Esophagus muscularis mucosa (tissue), 4 donors: ENCODE data around the gene EFCAB14. TPM values are rescaled to one million over a fixed set of nuclear protein-coding genes. Genes with fewer than 3 reads are reported as not detected.

ENCODE experiments used
- DNase-seq: peaks from one replicate; pipeline ENCODE4 v3.0.0-alpha.2; 2017; ENCODE audit errors: extremely low spot score
- H3K27ac ChIP-seq, 4 donors: fragments of 200-600 bp; sonication (generic); replicated peaks in 1 of 4; 1 replicate in 3 of 4; 2 replicates in 1 of 4; pipeline ENCODE4 v1.5.1; 2016 to 2019; ENCODE audit warnings: mild to moderate bottlenecking in 1 of 4
- H3K27me3 ChIP-seq, 4 donors: fragments of 200-600 bp; sonication (generic); one replicate each; pipeline versions ENCODE4 v1.5.1 to v1.6.0; 2016 to 2019
- H3K36me3 ChIP-seq, 4 donors: fragments of 200-600 bp; sonication (generic); one replicate each; pipeline ENCODE4 v1.5.1; 2016 to 2019
- H3K4me1 ChIP-seq, 4 donors: fragments of 200-600 bp; sonication (generic); one replicate each; pipeline ENCODE4 v1.5.1; 2016 to 2019
- H3K4me3 ChIP-seq, 4 donors: fragments of 200-600 bp; sonication (generic); 1 replicate in 2 of 4; 2 replicates in 2 of 4; pipeline ENCODE4 v1.5.1; 2016 to 2019; ENCODE audit warnings: mild to moderate bottlenecking in 4 of 4, moderate library complexity in 1 of 4
- H3K9me3 ChIP-seq, 4 donors: fragments of 200-600 bp; sonication (generic); 1 replicate in 3 of 4; 2 replicates in 1 of 4; pipeline ENCODE4 v1.5.1; 2016 to 2019
- EP300 ChIP-seq: sonication (generic); formaldehyde crosslinking; IDR thresholded peaks from one replicate; pipeline ENCODE4 v1.6.1; 2017; ENCODE audit warnings: antibody characterized with exemption
- POLR2A ChIP-seq: fragments of 450-650 bp; IDR thresholded peaks from one replicate; pipeline ENCODE4 v1.6.1; 2017; ENCODE audit warnings: antibody characterized with exemption, moderate library complexity, mild to moderate bottlenecking, low read depth
- POLR2AphosphoS5 ChIP-seq, 2 donors: sonication (generic); formaldehyde crosslinking; IDR thresholded peaks; one replicate each; pipeline ENCODE4 v1.6.1; 2017; ENCODE audit warnings: antibody characterized with exemption in 2 of 2
- WGBS: methylation state at CpG from one replicate; pipeline ENCODE4 v1.1.5; 2018; 5-methylcytosine and 5-hydroxymethylcytosine counted together
- intact Hi-C: fragments of 100-400 bp; cut with DNase I; formaldehyde crosslinking; loops from one replicate; pipeline ENCODE4 v1.15.1; 2023
- total RNA-seq, 4 donors: library from RNA; depleted of rRNA; stranded (reverse); fragments of >200 nt; gene quantifications; one replicate each; pipeline versions ENCODE4 v1.1.0 to v1.2.1, GENCODE V29; 2016
- TF ChIP-seq, protein P1 (sequence below), 3 experiments: fragments of 200-600 bp in 2 of 3; fragments of 450-650 bp in 1 of 3; sonication (generic) in 2 of 3; IDR thresholded peaks; one replicate each; pipeline ENCODE4 v1.5.1; 2017 to 2019; ENCODE audit warnings: antibody characterized with exemption in 3 of 3, mild to moderate bottlenecking in 2 of 3, moderate library complexity in 1 of 3

The EFCAB14 gene
- total RNA-seq, 4 donors from 2014 or later: 83.5 to 113 (median 104) TPM

DNA sequence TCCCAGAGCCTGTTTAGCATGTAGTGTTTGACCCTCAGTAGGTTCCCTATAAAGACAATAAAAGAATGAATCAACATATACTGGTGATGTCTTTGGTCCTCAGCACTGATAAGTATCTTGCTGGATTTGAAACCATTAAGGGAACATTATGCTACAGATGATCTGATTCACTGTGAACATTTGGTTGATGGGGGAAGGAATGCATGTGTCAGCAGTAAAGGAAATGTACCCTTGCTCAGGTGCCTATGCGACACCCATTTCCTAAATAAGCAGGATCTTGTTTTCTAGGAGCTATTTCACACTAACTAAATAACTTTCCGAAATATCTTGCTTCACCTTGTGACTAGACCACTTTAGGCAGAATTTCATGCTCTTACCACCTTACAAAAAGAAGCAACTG, 34.2 kb downstream of the EFCAB14 start:
- TF ChIP-seq POLR2AphosphoS5 (IDR thresholded peaks at IDR 0.05): no peak
- TF ChIP-seq, protein P1, sequence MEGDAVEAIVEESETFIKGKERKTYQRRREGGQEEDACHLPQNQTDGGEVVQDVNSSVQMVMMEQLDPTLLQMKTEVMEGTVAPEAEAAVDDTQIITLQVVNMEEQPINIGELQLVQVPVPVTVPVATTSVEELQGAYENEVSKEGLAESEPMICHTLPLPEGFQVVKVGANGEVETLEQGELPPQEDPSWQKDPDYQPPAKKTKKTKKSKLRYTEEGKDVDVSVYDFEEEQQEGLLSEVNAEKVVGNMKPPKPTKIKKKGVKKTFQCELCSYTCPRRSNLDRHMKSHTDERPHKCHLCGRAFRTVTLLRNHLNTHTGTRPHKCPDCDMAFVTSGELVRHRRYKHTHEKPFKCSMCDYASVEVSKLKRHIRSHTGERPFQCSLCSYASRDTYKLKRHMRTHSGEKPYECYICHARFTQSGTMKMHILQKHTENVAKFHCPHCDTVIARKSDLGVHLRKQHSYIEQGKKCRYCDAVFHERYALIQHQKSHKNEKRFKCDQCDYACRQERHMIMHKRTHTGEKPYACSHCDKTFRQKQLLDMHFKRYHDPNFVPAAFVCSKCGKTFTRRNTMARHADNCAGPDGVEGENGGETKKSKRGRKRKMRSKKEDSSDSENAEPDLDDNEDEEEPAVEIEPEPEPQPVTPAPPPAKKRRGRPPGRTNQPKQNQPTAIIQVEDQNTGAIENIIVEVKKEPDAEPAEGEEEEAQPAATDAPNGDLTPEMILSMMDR (IDR thresholded peaks at IDR 0.05): no peak
- TF ChIP-seq POLR2A: no peak
- TF ChIP-seq EP300: no peak
- Histone ChIP-seq H3K9me3 (no peaks in the 10 kb centered on the region), H3K36me3 (peaks cover 40 to 98% (median 80%) of the 10 kb centered on the region in 4 donors), H3K27ac (no peak overlapping the region), H3K27me3 (no peaks in the 10 kb centered on the region), H3K4me3 (no peak overlapping the region), H3K4me1 (peaks cover 12 to 25% (median 21%) of the 10 kb centered on the region in 4 donors)
- 97% methylated on average over 2 of the region's 2 CpGs for WGBS
- intact Hi-C loops: no loop called here
- DNase-seq: no peak

DNA sequence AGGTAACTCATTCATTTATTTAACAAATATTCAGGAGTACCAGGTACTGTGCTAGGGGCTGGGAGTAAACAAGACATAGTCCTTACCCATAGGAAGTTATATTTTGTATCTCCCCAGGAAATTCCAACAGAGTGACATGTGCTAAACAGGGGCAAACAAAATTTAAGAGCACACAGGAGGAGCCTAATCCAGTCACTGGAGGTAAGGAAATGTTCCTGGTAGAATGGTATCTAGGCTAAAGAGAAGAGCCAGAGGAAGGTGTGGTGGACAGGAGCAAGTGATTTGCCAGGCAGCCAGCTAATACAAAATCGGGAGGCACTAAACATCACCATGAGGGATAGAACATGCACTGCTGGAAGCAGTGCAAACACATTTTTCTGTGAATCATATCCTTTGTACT, 36.9 kb downstream of the EFCAB14 start:
- H3K27ac ChIP-seq: no peak overlapping the region
- intact Hi-C loops: no loop called here
- 65% methylated on average over 1 of the region's 1 CpG for WGBS
- no peak overlapping the region for H3K4me3 ChIP-seq
- no peaks in the 10 kb centered on the region for H3K9me3 ChIP-seq
- peaks cover 3 to 8% (median 5%) of the 10 kb centered on the region in 4 donors for H3K4me1 ChIP-seq
- H3K27me3 ChIP-seq: no peaks in the 10 kb centered on the region
- TF ChIP-seq EP300: no peak
- no peak for TF ChIP-seq POLR2AphosphoS5 (IDR thresholded peaks at IDR 0.05)
- no peak for TF ChIP-seq POLR2A
- TF ChIP-seq, protein P1 (IDR thresholded peaks at IDR 0.05): no peak
- no peak for DNase-seq
- H3K36me3 ChIP-seq: peaks cover 30 to 98% (median 85%) of the 10 kb centered on the region in 4 donors

DNA sequence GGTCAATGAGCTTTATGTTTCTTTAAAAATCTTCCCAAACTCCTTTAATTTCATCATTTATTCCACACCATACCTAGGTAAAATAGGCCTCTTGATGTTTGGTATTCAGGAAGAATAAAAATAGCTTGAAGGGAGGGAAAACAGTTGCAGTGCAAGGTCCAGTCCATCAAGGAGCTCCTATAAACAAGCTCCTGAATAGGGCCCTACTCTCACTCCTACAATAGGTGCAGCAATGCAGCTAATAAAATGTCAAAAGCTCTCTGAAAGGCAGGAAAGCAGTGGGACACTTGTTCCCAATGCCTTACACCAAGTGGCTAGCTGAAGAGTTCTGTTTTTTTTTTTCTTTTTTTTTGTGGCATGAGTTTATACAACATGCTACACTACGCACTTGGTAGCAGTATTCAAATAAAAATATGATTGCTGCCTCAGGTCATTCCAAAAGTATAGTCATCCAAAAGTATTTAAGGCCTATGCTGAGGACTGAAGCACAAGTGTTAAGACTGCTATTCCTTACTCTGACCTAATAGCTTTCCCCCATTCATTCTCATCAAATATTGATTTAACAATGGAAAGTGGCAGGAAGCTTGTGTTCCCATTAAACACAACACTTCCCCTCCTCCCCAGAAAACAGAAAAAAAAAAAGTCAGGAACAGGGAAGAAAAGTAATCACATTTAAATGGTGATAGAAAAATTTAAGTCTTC, 37.4 kb downstream of the EFCAB14 start:
- TF ChIP-seq, protein P1 (IDR thresholded peaks at IDR 0.05): no peak
- no peak for TF ChIP-seq EP300
- TF ChIP-seq POLR2AphosphoS5 (IDR thresholded peaks at IDR 0.05): no peak
- no peak for TF ChIP-seq POLR2A
- Histone ChIP-seq H3K4me3 (no peak overlapping the region), H3K4me1 (peaks cover 0 to 2% (median 0%) of the 10 kb centered on the region in 4 donors), H3K27ac (no peak overlapping the region), H3K9me3 (no peaks in the 10 kb centered on the region), H3K36me3 (peaks cover 30 to 100% (median 86%) of the 10 kb centered on the region in 4 donors), H3K27me3 (no peaks in the 10 kb centered on the region)
- no peak for DNase-seq
- intact Hi-C loops: no loop called here
- WGBS: 87% methylated on average over 1 of the region's 1 CpG

DNA sequence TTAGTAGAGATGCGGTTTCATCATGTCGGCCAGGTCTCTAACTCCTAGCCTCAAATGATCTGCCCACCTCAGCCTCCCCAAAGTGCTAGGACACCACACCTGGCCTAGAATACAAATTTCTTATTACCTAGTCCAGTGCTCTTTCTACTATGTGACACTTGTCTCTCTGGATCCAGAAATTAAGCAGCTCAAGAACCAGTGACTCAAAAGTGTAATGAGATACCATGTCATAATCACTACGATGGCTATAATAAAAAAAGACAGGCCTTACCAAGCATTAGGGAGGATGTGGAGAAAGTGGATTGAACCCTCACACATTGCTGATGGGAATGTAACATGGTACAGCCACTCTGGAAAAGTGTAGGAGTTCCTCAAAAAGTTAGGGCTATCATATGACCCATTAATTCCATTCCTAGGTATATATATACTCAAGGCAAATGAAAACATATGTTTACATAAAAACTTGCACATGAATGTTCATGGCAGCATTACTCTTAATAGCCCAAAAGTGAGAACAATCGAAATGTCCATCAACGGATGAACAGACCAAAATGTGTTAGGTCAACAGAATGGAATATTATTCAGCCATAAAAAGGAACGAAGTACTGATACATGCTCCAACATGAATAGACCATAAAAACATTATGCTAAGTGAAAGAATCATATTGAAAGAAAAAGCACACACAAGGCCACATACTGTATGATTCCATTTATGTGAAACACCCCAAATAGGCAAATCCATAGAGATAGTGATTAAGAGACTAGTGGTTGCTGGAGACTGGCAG, 38.9 kb downstream of the EFCAB14 start:
- no peak for DNase-seq
- TF ChIP-seq POLR2AphosphoS5 (IDR thresholded peaks at IDR 0.05): no peak
- TF ChIP-seq EP300: no peak
- no peak for TF ChIP-seq POLR2A
- TF ChIP-seq, protein P1 (IDR thresholded peaks at IDR 0.05): no peak
- peaks cover 30 to 100% (median 90%) of the 10 kb centered on the region in 4 donors for H3K36me3 ChIP-seq

More for the DNA sequence above, 38.9 kb downstream of the EFCAB14 start:
- intact Hi-C loops: no loop called here
- H3K27ac ChIP-seq: no peak overlapping the region
- no peak overlapping the region for H3K4me3 ChIP-seq
- H3K9me3 ChIP-seq: no peaks in the 10 kb centered on the region
- H3K27me3 ChIP-seq: no peaks in the 10 kb centered on the region
- H3K4me1 ChIP-seq: no peaks in the 10 kb centered on the region
- WGBS: 98% methylated on average over 6 of the region's 6 CpGs
